HCT116 (cell line): Measurements from ENCODE around the gene LGR6. TPM values are rescaled to one million over a fixed set of nuclear protein-coding genes. Genes with fewer than 3 reads are reported as not detected.

Experiments used
- ATAC-seq: fragments of 200-7000 bp; cut with Tn5 transposase; 2 replicates; pipeline ENCODE4 v1.9.1; 2020; ENCODE audit warnings: mild to moderate bottlenecking, moderate library complexity
- BruUV-seq: library from RNA; stranded (reverse); fragments of 400-500 nt; replicated peaks from 2 replicates; lab custom pipeline; 2021; lab: Mats Ljungman, UMichigan
- CTCF ChIA-PET: fragments of 300-600 bp; sonication (Branson Sonifier 250); formaldehyde crosslinking; loops from one replicate; lab custom pipeline; 2021; ENCODE audit warnings: antibody characterized with exemption; lab: Charles Lee
- POLR2A ChIA-PET: fragments of 300-600, 350-600 bp; sonication (Branson Sonifier 250); formaldehyde crosslinking; loops from one replicate; lab custom pipeline; 2021; ENCODE audit warnings: antibody characterized with exemption; lab: Charles Lee
- RAD21 ChIA-PET, 2 experiments: fragments of 300-600 bp; sonication (Branson Sonifier 250); formaldehyde crosslinking; loops; one replicate each; lab custom pipeline; 2023; ENCODE audit warnings: low total read pairs in 2 of 2; ENCODE audit not compliant: uncharacterized antibody in 2 of 2, unreplicated experiment in 2 of 2, low non-redundant PET in 1 of 2; lab: Charles Lee
- DNase-seq: peaks from one replicate; pipeline ENCODE4 v3.0.0-alpha.2; 2010; ENCODE audit warnings: low read depth, low spot score
- H2AFZ ChIP-seq: fragments of 200-600 bp; shearing (Covaris generic), sonication (generic); 2 replicates; pipeline ENCODE4 v1.6.1; 2017; ENCODE audit warnings: low read depth, mixed run types, mixed read lengths, antibody characterized with exemption, low read length; ENCODE audit not compliant: poor library complexity, severe bottlenecking
- H3K27ac ChIP-seq: 2 replicates; pipeline ENCODE4 v1.5.1; 2012; ENCODE audit warnings: low read depth, low read length
- H3K27me3 ChIP-seq: fragments of 200-600 bp; sonication (generic); 2 replicates; pipeline ENCODE4 v1.6.1; 2016; ENCODE audit warnings: mixed run types, low read length, mixed read lengths; ENCODE audit not compliant: insufficient read depth
- H3K36me3 ChIP-seq, 2 experiments: fragments of 200-500 bp in 1 of 2; fragments of 200-600 bp in 1 of 2; sonication (Bioruptor generic) in 1 of 2; sonication (generic) in 1 of 2; 2 replicates each; pipeline versions ENCODE4 v1.5.1 to v1.6.1; 2014 to 2016; ENCODE audit warnings: low read length in 2 of 2, inconsistent platforms in 1 of 2, mixed read lengths in 1 of 2, mixed run types in 1 of 2; ENCODE audit not compliant: insufficient read depth in 2 of 2, control insufficient read depth in 1 of 2
- H3K4me1 ChIP-seq, 2 experiments: fragments of 200-600 bp in 1 of 2; sonication (generic) in 1 of 2; 2 replicates each; pipeline versions ENCODE4 v1.5.1 to v1.6.1; 2012 to 2017; ENCODE audit warnings: low read length in 2 of 2, inconsistent platforms in 1 of 2, mild to moderate bottlenecking in 1 of 2, mixed read lengths in 1 of 2, mixed run types in 1 of 2, moderate library complexity in 1 of 2; ENCODE audit not compliant: insufficient read depth in 2 of 2, control insufficient read depth in 1 of 2
- H3K4me2 ChIP-seq: fragments of 200-600 bp; sonication (generic); 2 replicates; pipeline ENCODE4 v1.6.1; 2017; ENCODE audit warnings: mixed run types, low read length, mixed read lengths
- H3K4me3 ChIP-seq, 2 experiments: fragments of 200-600 bp in 1 of 2; sonication (generic) in 1 of 2; replicated peaks in 1 of 2; 2 replicates each; pipeline ENCODE4 v1.5.1; 2011 to 2016; ENCODE audit warnings: low read length in 2 of 2, control low read depth in 1 of 2, low read depth in 1 of 2, mild to moderate bottlenecking in 1 of 2, mixed read lengths in 1 of 2, mixed run types in 1 of 2
- H3K79me2 ChIP-seq: fragments of 200-600 bp; sonication (generic); 2 replicates; pipeline ENCODE4 v1.6.1; 2017; ENCODE audit warnings: mild to moderate bottlenecking, mixed run types, low read length, moderate library complexity, mixed read lengths; ENCODE audit not compliant: insufficient read depth
- H3K9ac ChIP-seq: fragments of 200-600 bp; sonication (generic); 2 replicates; pipeline ENCODE4 v1.6.1; 2016; ENCODE audit warnings: low read length, mixed read lengths
- H3K9me2 ChIP-seq: fragments of 200-600 bp; sonication (generic), shearing (Covaris generic); 2 replicates; pipeline ENCODE4 v1.6.1; 2017; ENCODE audit warnings: mixed run types, mild to moderate bottlenecking, moderate library complexity; ENCODE audit not compliant: insufficient read depth
- H3K9me3 ChIP-seq, 2 experiments: fragments of 200-500 bp in 1 of 2; fragments of 200-600 bp in 1 of 2; sonication (Bioruptor generic) in 1 of 2; sonication (generic) in 1 of 2; 2 replicates each; pipeline ENCODE4 v1.6.1; 2014 to 2017; ENCODE audit warnings: low read length in 2 of 2, mixed read lengths in 2 of 2, inconsistent platforms in 1 of 2, low read depth in 1 of 2, mild to moderate bottlenecking in 1 of 2, mixed run types in 1 of 2, moderate library complexity in 1 of 2; ENCODE audit not compliant: control insufficient read depth in 1 of 2, insufficient read depth in 1 of 2
- H4K20me1 ChIP-seq: fragments of 200-600 bp; sonication (generic), shearing (Covaris generic); 2 replicates; pipeline ENCODE4 v1.6.1; 2017; ENCODE audit warnings: mixed run types, mild to moderate bottlenecking, moderate library complexity; ENCODE audit not compliant: insufficient read depth
- CBX3 ChIP-seq: IDR thresholded peaks from 2 replicates; pipeline ENCODE4 v1.6.1; 2012; ENCODE audit warnings: low read depth
- CEBPB ChIP-seq: IDR thresholded peaks from 2 replicates; pipeline ENCODE4 v1.6.1; 2012; ENCODE audit warnings: low read depth
- EGR1 ChIP-seq: IDR thresholded peaks from 2 replicates; pipeline ENCODE4 v1.6.1; 2012; ENCODE audit warnings: low read depth
- EZH2 ChIP-seq: fragments of 200-600 bp; sonication (generic); IDR thresholded peaks from 2 replicates; pipeline ENCODE4 v1.6.1; 2017; ENCODE audit warnings: antibody characterized with exemption, mixed run types
- FOSL1 ChIP-seq: IDR thresholded peaks from 2 replicates; pipeline ENCODE4 v1.6.1; 2012; ENCODE audit warnings: low read depth
- POLR2A ChIP-seq: IDR thresholded peaks from 2 replicates; pipeline ENCODE4 v1.7.0; 2011; ENCODE audit warnings: borderline replicate concordance; ENCODE audit not compliant: insufficient read depth, insufficient read length; ENCODE audit errors: extremely low read depth
- POLR2AphosphoS5 ChIP-seq: IDR thresholded peaks from 2 replicates; pipeline ENCODE4 v1.6.1; 2011; ENCODE audit warnings: mild to moderate bottlenecking, low read depth, low read length, moderate library complexity
- RAD21 ChIP-seq: IDR thresholded peaks from 2 replicates; pipeline ENCODE4 v1.6.1; 2012; ENCODE audit warnings: low read depth, mild to moderate bottlenecking
- SIN3A ChIP-seq: IDR thresholded peaks from 2 replicates; pipeline ENCODE4 v1.6.1; 2012; ENCODE audit warnings: low read depth
- SP1 ChIP-seq: IDR thresholded peaks from 2 replicates; pipeline ENCODE4 v1.6.1; 2012; ENCODE audit warnings: low read depth
- SRF ChIP-seq: IDR thresholded peaks from 2 replicates; pipeline ENCODE4 v1.6.1; 2012; ENCODE audit warnings: low read depth
- TCF7L2 ChIP-seq: IDR thresholded peaks from 2 replicates; pipeline ENCODE4 v1.7.0; 2011; ENCODE audit warnings: borderline replicate concordance, inconsistent platforms; ENCODE audit not compliant: insufficient read depth, insufficient read length; ENCODE audit errors: extremely low read depth
- YY1 ChIP-seq: IDR thresholded peaks from 2 replicates; pipeline ENCODE4 v1.6.1; 2011; ENCODE audit warnings: low read length, low read depth, moderate library complexity, mild to moderate bottlenecking; ENCODE audit not compliant: insufficient replicate concordance; ENCODE audit errors: extremely low read depth
- ZBTB33 ChIP-seq: IDR thresholded peaks from 2 replicates; pipeline ENCODE4 v1.6.1; 2011; ENCODE audit warnings: mild to moderate bottlenecking, low read length, moderate library complexity; ENCODE audit not compliant: insufficient replicate concordance; ENCODE audit errors: extremely low read depth
- ZFX ChIP-seq: fragments of 450-650 bp; IDR thresholded peaks from 2 replicates; pipeline ENCODE4 v1.6.1; 2017
- intact Hi-C: fragments of 100-400 bp; cut with micrococcal nuclease; formaldehyde crosslinking; loops from 2 replicates; pipeline ENCODE4 v1.10.0; 2022
- total RNA-seq: library from RNA; stranded (reverse); gene quantifications from one replicate; pipeline ENCODE4 v1.2.1, GENCODE V29; 2021; ENCODE audit not compliant: unreplicated experiment
- TF ChIP-seq, protein P1 (sequence below), 3 experiments: fragments of 200-600 bp in 1 of 3; sonication (generic) in 1 of 3; IDR thresholded peaks in 2 of 3; conservative IDR thresholded peaks in 1 of 3; 2 replicates each; pipeline ENCODE4 v1.5.1; 2012 to 2017; ENCODE audit warnings: low read depth in 2 of 3, low read length in 2 of 3, antibody characterized with exemption in 1 of 3, borderline replicate concordance in 1 of 3, control low read depth in 1 of 3, mild to moderate bottlenecking in 1 of 3, mixed read lengths in 1 of 3, mixed run types in 1 of 3, moderate library complexity in 1 of 3; ENCODE audit not compliant: insufficient read depth in 1 of 3
- TF ChIP-seq, protein P2 (sequence below): IDR thresholded peaks from 2 replicates; pipeline ENCODE4 v1.6.1; 2012
- TF ChIP-seq, protein P3 (sequence below): IDR thresholded peaks from 2 replicates; pipeline ENCODE4 v1.6.1; 2012; ENCODE audit warnings: low read depth

The LGR6 gene
- total RNA-seq, 1 experiment from 2014 or later: 0.20 TPM

DNA sequence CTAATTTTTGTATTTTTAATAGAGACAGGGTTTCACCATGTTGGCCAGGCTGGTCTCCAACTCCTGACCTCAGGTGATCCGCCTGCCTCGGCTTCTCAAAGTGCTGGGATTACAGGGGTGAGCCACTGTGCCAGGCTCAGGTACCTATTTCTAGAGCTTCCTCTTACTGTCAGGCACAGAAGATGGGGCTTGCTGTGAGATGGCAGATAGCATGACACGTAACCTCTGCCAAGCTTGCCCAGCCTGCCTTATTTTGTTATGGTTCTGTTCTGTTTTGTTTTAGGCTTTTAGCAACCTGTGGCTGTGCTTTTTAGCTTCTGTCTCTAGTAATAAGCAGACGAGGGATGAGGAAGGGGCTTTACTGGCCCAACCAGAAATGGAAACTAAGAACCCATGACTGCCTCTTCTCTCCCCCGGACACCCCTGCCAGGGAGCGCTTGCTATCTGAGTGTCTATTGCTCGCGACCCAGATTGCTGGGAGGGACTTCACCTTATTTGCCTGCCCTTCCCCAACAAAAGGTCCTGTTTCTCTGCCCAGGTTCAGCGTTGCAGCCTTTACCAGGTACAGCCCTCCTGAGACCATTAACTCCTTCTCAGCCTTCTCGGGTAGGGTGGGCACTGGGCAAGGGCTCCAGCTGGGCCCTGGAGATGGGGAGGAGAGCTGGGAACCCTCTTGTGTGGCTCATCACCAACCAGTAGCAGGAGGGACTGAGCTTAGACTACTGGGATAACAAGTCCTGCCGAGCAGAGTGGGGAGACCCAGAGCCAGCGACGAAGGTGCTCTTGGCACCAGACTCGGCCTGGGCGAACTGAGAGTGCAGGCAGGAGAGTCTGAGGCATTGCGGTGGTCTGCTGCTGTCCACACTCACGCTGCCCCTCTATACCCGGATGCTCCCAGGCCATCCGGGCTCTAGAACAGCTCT lies 13.5 kb upstream of the LGR6 start:
- H3K4me2 ChIP-seq: no peak overlapping the region
- intact Hi-C loops: loop anchor here (10.0 kb wide), 1 partner anchor 445 kb away; no protein-coding TSS in a partner anchor
- H3K27me3 ChIP-seq: no peaks in the 10 kb centered on the region
- no peak overlapping the region for H2AFZ ChIP-seq
- peaks cover 0 to 10% of the 10 kb centered on the region in 2 experiments; a peak in 3 of 4 replicates for H3K4me1 ChIP-seq
- CTCF ChIA-PET: interaction anchor here (1.2 to 2.6 kb wide), 2 partner anchors 9 to 13 kb away, joined by 4 to 13 read pairs; no protein-coding TSS in a partner anchor
- ATAC-seq: no peak
- H3K9me2 ChIP-seq: no peaks in the 10 kb centered on the region
- POLR2A ChIA-PET: no interaction called here
- no peaks in the 10 kb centered on the region for H4K20me1 ChIP-seq
- no peak for DNase-seq
- RAD21 ChIA-PET: no interaction called here
- H3K36me3 ChIP-seq: no peaks in the 10 kb centered on the region
- H3K79me2 ChIP-seq: no peaks in the 10 kb centered on the region
- BruUV-seq: no TSS peak
- TF ChIP-seq EGR1 (no peak), SRF (no peak), POLR2AphosphoS5 (no peak), TCF7L2 (no peak), SP1 (no peak), EZH2 (no peak), RAD21 (no peak), CBX3 (no peak), ZFX (no peak), SIN3A (no peak), YY1 (no peak), POLR2A (no peak), ZBTB33 (no peak), CEBPB (no peak), FOSL1 (no peak)
- TF ChIP-seq, protein P1, sequence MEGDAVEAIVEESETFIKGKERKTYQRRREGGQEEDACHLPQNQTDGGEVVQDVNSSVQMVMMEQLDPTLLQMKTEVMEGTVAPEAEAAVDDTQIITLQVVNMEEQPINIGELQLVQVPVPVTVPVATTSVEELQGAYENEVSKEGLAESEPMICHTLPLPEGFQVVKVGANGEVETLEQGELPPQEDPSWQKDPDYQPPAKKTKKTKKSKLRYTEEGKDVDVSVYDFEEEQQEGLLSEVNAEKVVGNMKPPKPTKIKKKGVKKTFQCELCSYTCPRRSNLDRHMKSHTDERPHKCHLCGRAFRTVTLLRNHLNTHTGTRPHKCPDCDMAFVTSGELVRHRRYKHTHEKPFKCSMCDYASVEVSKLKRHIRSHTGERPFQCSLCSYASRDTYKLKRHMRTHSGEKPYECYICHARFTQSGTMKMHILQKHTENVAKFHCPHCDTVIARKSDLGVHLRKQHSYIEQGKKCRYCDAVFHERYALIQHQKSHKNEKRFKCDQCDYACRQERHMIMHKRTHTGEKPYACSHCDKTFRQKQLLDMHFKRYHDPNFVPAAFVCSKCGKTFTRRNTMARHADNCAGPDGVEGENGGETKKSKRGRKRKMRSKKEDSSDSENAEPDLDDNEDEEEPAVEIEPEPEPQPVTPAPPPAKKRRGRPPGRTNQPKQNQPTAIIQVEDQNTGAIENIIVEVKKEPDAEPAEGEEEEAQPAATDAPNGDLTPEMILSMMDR (IDR thresholded peaks at IDR 0.05 in 2 of 3, conservative IDR thresholded peaks at IDR 0.05 in 1 of 3; ENCODE audit: borderline replicate concordance in 1 of 3, insufficient read depth in 1 of 3, low read depth in 2 of 3, low read length in 2 of 3): no peak
- TF ChIP-seq, protein P2, sequence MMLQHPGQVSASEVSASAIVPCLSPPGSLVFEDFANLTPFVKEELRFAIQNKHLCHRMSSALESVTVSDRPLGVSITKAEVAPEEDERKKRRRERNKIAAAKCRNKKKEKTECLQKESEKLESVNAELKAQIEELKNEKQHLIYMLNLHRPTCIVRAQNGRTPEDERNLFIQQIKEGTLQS: no peak
- TF ChIP-seq, protein P3, sequence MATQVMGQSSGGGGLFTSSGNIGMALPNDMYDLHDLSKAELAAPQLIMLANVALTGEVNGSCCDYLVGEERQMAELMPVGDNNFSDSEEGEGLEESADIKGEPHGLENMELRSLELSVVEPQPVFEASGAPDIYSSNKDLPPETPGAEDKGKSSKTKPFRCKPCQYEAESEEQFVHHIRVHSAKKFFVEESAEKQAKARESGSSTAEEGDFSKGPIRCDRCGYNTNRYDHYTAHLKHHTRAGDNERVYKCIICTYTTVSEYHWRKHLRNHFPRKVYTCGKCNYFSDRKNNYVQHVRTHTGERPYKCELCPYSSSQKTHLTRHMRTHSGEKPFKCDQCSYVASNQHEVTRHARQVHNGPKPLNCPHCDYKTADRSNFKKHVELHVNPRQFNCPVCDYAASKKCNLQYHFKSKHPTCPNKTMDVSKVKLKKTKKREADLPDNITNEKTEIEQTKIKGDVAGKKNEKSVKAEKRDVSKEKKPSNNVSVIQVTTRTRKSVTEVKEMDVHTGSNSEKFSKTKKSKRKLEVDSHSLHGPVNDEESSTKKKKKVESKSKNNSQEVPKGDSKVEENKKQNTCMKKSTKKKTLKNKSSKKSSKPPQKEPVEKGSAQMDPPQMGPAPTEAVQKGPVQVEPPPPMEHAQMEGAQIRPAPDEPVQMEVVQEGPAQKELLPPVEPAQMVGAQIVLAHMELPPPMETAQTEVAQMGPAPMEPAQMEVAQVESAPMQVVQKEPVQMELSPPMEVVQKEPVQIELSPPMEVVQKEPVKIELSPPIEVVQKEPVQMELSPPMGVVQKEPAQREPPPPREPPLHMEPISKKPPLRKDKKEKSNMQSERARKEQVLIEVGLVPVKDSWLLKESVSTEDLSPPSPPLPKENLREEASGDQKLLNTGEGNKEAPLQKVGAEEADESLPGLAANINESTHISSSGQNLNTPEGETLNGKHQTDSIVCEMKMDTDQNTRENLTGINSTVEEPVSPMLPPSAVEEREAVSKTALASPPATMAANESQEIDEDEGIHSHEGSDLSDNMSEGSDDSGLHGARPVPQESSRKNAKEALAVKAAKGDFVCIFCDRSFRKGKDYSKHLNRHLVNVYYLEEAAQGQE: no peak
- no peak overlapping the region for H3K9ac ChIP-seq
- no peak overlapping the region for H3K27ac ChIP-seq
- no peak overlapping the region for H3K4me3 ChIP-seq
- no peaks in the 10 kb centered on the region for H3K9me3 ChIP-seq
